ENCODE data around the gene GLT8D1. TPM values are rescaled to one million over a fixed set of nuclear protein-coding genes. Genes with fewer than 3 reads are reported as not detected.

Gene GLT8D1
- total RNA-seq, 2 donors from 2014 or later = 54.4 to 72.2 TPM

DNA sequence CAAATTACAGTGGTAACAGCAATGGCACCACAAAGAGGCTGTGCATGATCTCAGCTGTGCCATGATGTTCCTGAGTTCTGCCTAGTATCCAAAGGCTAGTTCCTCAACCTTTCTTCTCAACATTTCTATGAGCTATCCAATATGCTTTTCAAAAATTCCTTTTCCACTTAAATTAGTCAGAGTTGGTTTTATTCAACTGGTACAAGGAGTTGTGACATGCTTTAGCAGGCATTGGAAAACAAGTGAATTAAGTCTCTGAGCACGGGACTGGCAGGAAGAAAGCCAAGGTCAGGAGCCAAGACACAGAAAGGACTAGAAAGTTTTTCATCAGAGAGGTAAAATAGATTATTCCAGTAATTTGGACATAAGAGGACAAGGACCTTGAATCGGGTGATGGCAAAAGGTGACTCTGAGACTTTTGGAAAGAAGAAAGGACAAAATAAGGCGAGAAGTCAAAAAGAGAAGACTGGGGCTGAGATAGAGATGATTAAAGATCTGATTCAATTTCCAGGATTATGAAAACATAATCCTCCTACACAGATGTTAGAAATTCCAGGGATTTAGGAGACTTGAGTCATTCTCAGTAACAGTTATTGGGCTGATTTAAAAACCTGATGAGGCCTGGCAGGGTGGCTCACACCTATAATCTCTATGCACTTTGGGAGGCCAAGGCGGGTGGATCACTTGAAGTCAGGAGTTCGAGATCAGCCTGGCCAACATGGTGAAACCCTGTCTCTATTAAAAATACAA is 56.0 kb downstream of the GLT8D1 start:
- H3K27me3 ChIP-seq (ENCODE audit: control insufficient read depth, insufficient read depth, low read length, poor library complexity, severe bottlenecking) = no peaks in the 10 kb centered on the region
- H3K36me3 Mint-ChIP-seq (ENCODE audit: low read depth) = peaks cover 70% of the 10 kb centered on the region
- no peaks in the 10 kb centered on the region for H3K27me3 Mint-ChIP-seq (ENCODE audit: insufficient read depth)
- TF ChIP-seq, protein P1, sequence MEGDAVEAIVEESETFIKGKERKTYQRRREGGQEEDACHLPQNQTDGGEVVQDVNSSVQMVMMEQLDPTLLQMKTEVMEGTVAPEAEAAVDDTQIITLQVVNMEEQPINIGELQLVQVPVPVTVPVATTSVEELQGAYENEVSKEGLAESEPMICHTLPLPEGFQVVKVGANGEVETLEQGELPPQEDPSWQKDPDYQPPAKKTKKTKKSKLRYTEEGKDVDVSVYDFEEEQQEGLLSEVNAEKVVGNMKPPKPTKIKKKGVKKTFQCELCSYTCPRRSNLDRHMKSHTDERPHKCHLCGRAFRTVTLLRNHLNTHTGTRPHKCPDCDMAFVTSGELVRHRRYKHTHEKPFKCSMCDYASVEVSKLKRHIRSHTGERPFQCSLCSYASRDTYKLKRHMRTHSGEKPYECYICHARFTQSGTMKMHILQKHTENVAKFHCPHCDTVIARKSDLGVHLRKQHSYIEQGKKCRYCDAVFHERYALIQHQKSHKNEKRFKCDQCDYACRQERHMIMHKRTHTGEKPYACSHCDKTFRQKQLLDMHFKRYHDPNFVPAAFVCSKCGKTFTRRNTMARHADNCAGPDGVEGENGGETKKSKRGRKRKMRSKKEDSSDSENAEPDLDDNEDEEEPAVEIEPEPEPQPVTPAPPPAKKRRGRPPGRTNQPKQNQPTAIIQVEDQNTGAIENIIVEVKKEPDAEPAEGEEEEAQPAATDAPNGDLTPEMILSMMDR (conservative IDR thresholded peaks at IDR 0.05) = no peak
- H3K4me1 ChIP-seq (ENCODE audit: control insufficient read depth, insufficient read depth, low read length) = no peaks in the 10 kb centered on the region
- H3K9me3 Mint-ChIP-seq = no peaks in the 10 kb centered on the region
- WGBS, 2 experiments (ENCODE audit: insufficient coverage in 1 of 2, insufficient read length in 1 of 2) = 95 to 97% methylated on average over 5 of the region's 5 CpGs
- no peak overlapping the region for H3K27ac Mint-ChIP-seq
- H3K9ac ChIP-seq (ENCODE audit: extremely low read depth, low read length, poor library complexity, severe bottlenecking) = no peak overlapping the region
- no peak overlapping the region for H3K27ac ChIP-seq (ENCODE audit: low read depth, low read length)
- no peak for DNase-seq
- H3K36me3 ChIP-seq (ENCODE audit: control insufficient read depth, insufficient read depth, low read length) = peaks cover 79% of the 10 kb centered on the region
- H3K9me3 ChIP-seq (ENCODE audit: control insufficient read depth, low read length) = no peaks in the 10 kb centered on the region
- no peak overlapping the region for H3K4me3 Mint-ChIP-seq
- peaks cover 8% of the 10 kb centered on the region for H3K4me1 Mint-ChIP-seq
- H3K4me3 ChIP-seq (ENCODE audit: low read length) = no peak overlapping the region

DNA sequence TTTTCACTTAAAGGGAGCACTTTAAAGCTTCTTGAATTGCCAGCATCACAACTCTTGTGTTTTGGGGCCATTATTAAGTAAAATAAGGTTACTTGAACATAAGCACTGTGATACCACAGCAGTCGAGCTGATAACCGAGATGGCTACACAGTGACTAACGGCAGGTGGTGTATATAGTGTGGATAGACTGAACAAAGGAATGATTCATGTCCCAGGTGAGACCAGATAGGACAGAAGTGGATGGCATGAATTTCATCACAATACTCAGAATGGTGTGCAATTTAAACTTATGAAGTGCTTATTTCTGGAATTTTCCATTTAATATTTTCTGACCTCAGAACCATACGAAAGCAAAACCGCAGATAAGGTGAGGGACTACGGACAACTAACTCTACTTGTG is 60.0 kb downstream of the GLT8D1 start:
- TF ChIP-seq, protein P1 (conservative IDR thresholded peaks at IDR 0.05) = no peak
- Mint-ChIP-seq H3K27me3 (ENCODE audit: insufficient read depth) (no peaks in the 10 kb centered on the region), H3K27ac (no peak overlapping the region), H3K36me3 (ENCODE audit: low read depth) (peaks cover 62% of the 10 kb centered on the region), H3K4me3 (no peak overlapping the region), H3K4me1 (peaks cover 13% of the 10 kb centered on the region), H3K9me3 (no peaks in the 10 kb centered on the region)
- Histone ChIP-seq H3K27me3 (ENCODE audit: control insufficient read depth, insufficient read depth, low read length, poor library complexity, severe bottlenecking) (no peaks in the 10 kb centered on the region), H3K4me1 (ENCODE audit: control insufficient read depth, insufficient read depth, low read length) (no peaks in the 10 kb centered on the region), H3K4me3 (ENCODE audit: low read length) (no peak overlapping the region), H3K9me3 (ENCODE audit: control insufficient read depth, low read length) (no peaks in the 10 kb centered on the region), H3K36me3 (ENCODE audit: control insufficient read depth, insufficient read depth, low read length) (peaks cover 82% of the 10 kb centered on the region), H3K27ac (ENCODE audit: low read depth, low read length) (no peak overlapping the region), H3K9ac (ENCODE audit: extremely low read depth, low read length, poor library complexity, severe bottlenecking) (no peak overlapping the region)
- WGBS, 2 experiments (ENCODE audit: insufficient coverage in 1 of 2, insufficient read length in 1 of 2) = 86 to 96% methylated on average over 3 to 6 of the region's 6 CpGs
- no peak for DNase-seq

Other genes starting within 250 kb of the GLT8D1 start
- gene STAB1, start 210.5 kb downstream of the GLT8D1 start, total RNA-seq = under 1 TPM; 0.24 to 0.55 TPM
- gene NT5DC2, start 171.9 kb downstream of the GLT8D1 start, total RNA-seq = 100 to 1,000 TPM; 288 to 341 TPM
- gene UQCC5, start 169.2 kb downstream of the GLT8D1 start, total RNA-seq = 10 to 100 TPM; 28.1 to 34.1 TPM
- gene PBRM1, start 19.9 kb downstream of the GLT8D1 start, total RNA-seq = 10 to 100 TPM; 73.4 to 78.5 TPM
- 100 to 1,000 TPM; 101 to 107 TPM for gene GNL3, start 19.8 kb downstream of the GLT8D1 start, total RNA-seq
- 100 to 1,000 TPM; 101 to 113 TPM for gene SPCS1, start 315 bp upstream of the GLT8D1 start, total RNA-seq
- gene NEK4, start 65.1 kb upstream of the GLT8D1 start, total RNA-seq = 10 to 100 TPM; 44.2 to 49.5 TPM
- gene ITIH1, start 71.8 kb upstream of the GLT8D1 start, total RNA-seq = not detected
- not detected for gene ITIH3, start 89.0 kb upstream of the GLT8D1 start, total RNA-seq
- gene ITIH4, start 124.9 kb upstream of the GLT8D1 start, total RNA-seq = 1 to 10 TPM; 6.0 to 6.2 TPM
- 1 to 10 TPM; 3.2 to 4.2 TPM for gene MUSTN1, start 129.2 kb upstream of the GLT8D1 start, total RNA-seq
- 10 to 100 TPM; 20.3 to 23.7 TPM for gene STIMATE, start 191.8 kb upstream of the GLT8D1 start, total RNA-seq